GM12865 (cell line): ENCODE data around the gene LHFPL6.

Experiments used
- DNase-seq: peaks from one replicate; pipeline ENCODE4 v3.0.0; 2010; ENCODE audit warnings: low read depth
- H3K4me3 ChIP-seq: 2 replicates; pipeline ENCODE4 v1.5.1; 2011; ENCODE audit warnings: mild to moderate bottlenecking, low read depth, low read length, control low read depth
- TF ChIP-seq, protein P1 (sequence below): IDR thresholded peaks from 2 replicates; pipeline ENCODE4 v1.5.1; 2011; ENCODE audit warnings: low read length, control low read depth, low read depth, inconsistent platforms; ENCODE audit not compliant: insufficient read depth; ENCODE audit errors: missing control alignments

The LHFPL6 gene

DNA sequence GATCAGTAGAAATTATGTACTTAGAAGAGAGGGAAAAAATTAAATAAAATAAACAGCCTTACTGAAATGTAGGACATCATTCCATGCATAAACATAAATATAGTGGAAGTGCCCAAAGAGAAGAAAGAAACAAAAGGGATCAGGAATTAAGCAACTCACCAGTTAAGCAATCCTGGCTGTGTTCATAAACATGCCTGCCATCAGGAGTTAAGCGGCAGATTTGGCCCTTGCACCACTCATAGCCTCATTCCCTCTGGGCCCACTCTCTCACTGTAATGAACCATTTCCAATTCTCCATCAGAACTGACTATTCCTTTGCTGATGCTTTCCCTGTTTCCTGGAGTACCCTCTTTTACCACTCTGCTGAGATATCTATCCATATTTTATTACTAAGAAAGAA is 281.4 kb downstream of the LHFPL6 start:
- TF ChIP-seq, protein P1, sequence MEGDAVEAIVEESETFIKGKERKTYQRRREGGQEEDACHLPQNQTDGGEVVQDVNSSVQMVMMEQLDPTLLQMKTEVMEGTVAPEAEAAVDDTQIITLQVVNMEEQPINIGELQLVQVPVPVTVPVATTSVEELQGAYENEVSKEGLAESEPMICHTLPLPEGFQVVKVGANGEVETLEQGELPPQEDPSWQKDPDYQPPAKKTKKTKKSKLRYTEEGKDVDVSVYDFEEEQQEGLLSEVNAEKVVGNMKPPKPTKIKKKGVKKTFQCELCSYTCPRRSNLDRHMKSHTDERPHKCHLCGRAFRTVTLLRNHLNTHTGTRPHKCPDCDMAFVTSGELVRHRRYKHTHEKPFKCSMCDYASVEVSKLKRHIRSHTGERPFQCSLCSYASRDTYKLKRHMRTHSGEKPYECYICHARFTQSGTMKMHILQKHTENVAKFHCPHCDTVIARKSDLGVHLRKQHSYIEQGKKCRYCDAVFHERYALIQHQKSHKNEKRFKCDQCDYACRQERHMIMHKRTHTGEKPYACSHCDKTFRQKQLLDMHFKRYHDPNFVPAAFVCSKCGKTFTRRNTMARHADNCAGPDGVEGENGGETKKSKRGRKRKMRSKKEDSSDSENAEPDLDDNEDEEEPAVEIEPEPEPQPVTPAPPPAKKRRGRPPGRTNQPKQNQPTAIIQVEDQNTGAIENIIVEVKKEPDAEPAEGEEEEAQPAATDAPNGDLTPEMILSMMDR = no peak
- no peak overlapping the region for H3K4me3 ChIP-seq
- no peak for DNase-seq

DNA sequence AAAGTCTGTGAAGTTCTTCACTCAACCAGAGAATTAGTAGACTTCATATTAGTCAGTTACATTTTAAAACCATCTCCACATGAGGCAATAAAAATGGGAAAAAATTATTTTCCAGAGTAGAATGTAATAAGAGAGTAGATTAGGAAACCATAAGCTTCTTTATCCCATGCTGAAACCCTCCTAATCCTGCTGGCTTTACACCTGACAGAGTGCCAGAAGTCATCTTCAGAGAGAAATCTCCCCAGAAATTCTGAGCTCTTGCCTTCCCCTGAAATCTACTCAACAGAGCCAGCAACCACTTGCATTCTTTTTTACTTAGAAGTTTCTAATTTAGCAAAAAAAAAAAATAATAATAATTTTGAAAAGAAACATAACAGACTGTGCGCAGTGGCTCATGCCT is 284.8 kb downstream of the LHFPL6 start:
- no peak overlapping the region for H3K4me3 ChIP-seq
- TF ChIP-seq, protein P1 = no peak
- DNase-seq = no peak

DNA sequence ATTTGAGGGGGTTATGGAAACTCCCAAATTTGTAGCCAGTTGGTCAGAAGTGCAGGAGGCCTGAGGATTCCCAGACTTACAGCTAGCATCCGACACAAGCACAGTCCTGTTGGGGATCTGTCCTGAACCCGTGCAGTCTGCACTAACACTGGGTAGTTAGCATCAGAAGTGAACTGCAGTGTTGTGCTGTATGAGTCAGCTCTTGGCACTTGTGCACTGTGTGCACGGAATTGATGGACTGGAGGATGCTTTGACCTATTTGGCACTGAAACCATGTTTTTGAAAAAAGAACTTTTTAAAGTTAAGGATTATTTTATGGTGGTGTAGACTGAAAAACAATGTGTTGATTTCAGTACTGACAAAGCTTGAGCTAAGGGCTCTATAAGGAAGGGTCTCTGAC is 285.7 kb downstream of the LHFPL6 start:
- no peak for DNase-seq
- TF ChIP-seq, protein P1 = no peak
- H3K4me3 ChIP-seq = no peak overlapping the region

DNA sequence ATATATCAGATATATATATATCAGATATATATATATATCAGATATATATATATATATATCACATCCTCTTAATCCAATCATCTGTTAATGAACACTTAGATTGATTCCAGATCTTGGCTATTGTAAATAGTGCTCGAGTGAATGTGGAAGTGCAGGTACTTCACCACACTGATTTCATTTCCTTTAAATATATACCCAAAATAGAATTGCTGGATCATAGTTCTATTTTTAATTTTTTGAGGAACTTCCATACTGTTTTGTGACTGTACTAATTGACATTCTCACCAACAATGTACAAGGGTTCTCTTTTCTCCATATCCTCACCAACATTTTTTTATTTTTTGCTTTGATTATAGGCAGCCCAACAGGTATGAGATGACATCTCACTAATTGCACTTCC is 287.2 kb downstream of the LHFPL6 start:
- TF ChIP-seq, protein P1 = no peak
- no peak overlapping the region for H3K4me3 ChIP-seq
- no peak for DNase-seq

- H3K4me3 ChIP-seq = no peak overlapping the region
- TF ChIP-seq, protein P1 = no peak
- DNase-seq = no peak
These were observed 289.3 kb downstream of the LHFPL6 start for GRCh38 chr13:39313721-39314120.

GRCh38 chr13:39312596-39312995 is 290.4 kb downstream of the LHFPL6 start:
- DNase-seq = no peak
- no peak overlapping the region for H3K4me3 ChIP-seq
- TF ChIP-seq, protein P1 = no peak

GRCh38 chr13:39311619-39312018 is 291.4 kb downstream of the LHFPL6 start:
- no peak for DNase-seq
- no peak overlapping the region for H3K4me3 ChIP-seq
- TF ChIP-seq, protein P1 = no peak
